DOHH2 (cell line): Measurements from ENCODE around the gene ALDH1A3.

Experiments
- CTCF ChIP-seq: fragments of 200-600 bp; sonication (generic); IDR thresholded peaks from one replicate; pipeline ENCODE4 v1.5.1; 2014; ENCODE audit warnings: antibody characterized with exemption, mild to moderate bottlenecking, low read depth, low read length; ENCODE audit not compliant: poor library complexity, severe bottlenecking
- EZH2phosphoT487 ChIP-seq: fragments of 200-600 bp; sonication (generic); IDR thresholded peaks from 2 replicates; pipeline ENCODE4 v1.6.1; 2017; ENCODE audit warnings: borderline replicate concordance, mild to moderate bottlenecking, antibody characterized with exemption, low read length, moderate library complexity, mixed read lengths

- no peak for TF ChIP-seq CTCF
- TF ChIP-seq EZH2phosphoT487 = no peak
Measured at GRCh38 chr15:100898661-100899462, 19.2 kb downstream of the ALDH1A3 start.
